HCT116 (cell line): Measurements from ENCODE around the gene SETX. TPM values are rescaled to one million over a fixed set of nuclear protein-coding genes. Genes with fewer than 3 reads are reported as not detected.

Source experiments
- ATAC-seq: fragments of 200-7000 bp; cut with Tn5 transposase; 2 replicates; pipeline ENCODE4 v1.9.1; 2020; ENCODE audit warnings: mild to moderate bottlenecking, moderate library complexity
- BruUV-seq: library from RNA; stranded (reverse); fragments of 400-500 nt; replicated peaks from 2 replicates; lab custom pipeline; 2021; lab: Mats Ljungman, UMichigan
- CTCF ChIA-PET: fragments of 300-600 bp; sonication (Branson Sonifier 250); formaldehyde crosslinking; loops from one replicate; lab custom pipeline; 2021; ENCODE audit warnings: antibody characterized with exemption; lab: Charles Lee
- POLR2A ChIA-PET: fragments of 300-600, 350-600 bp; sonication (Branson Sonifier 250); formaldehyde crosslinking; loops from one replicate; lab custom pipeline; 2021; ENCODE audit warnings: antibody characterized with exemption; lab: Charles Lee
- RAD21 ChIA-PET, 2 experiments: fragments of 300-600 bp; sonication (Branson Sonifier 250); formaldehyde crosslinking; loops; one replicate each; lab custom pipeline; 2023; ENCODE audit warnings: low total read pairs in 2 of 2; ENCODE audit not compliant: uncharacterized antibody in 2 of 2, unreplicated experiment in 2 of 2, low non-redundant PET in 1 of 2; lab: Charles Lee
- DNase-seq: peaks from one replicate; pipeline ENCODE4 v3.0.0-alpha.2; 2010; ENCODE audit warnings: low read depth, low spot score
- H2AFZ ChIP-seq: fragments of 200-600 bp; shearing (Covaris generic), sonication (generic); 2 replicates; pipeline ENCODE4 v1.6.1; 2017; ENCODE audit warnings: low read depth, mixed run types, mixed read lengths, antibody characterized with exemption, low read length; ENCODE audit not compliant: poor library complexity, severe bottlenecking
- H3K27ac ChIP-seq: 2 replicates; pipeline ENCODE4 v1.5.1; 2012; ENCODE audit warnings: low read depth, low read length
- H3K27me3 ChIP-seq: fragments of 200-600 bp; sonication (generic); 2 replicates; pipeline ENCODE4 v1.6.1; 2016; ENCODE audit warnings: mixed run types, low read length, mixed read lengths; ENCODE audit not compliant: insufficient read depth
- H3K36me3 ChIP-seq, 2 experiments: fragments of 200-500 bp in 1 of 2; fragments of 200-600 bp in 1 of 2; sonication (Bioruptor generic) in 1 of 2; sonication (generic) in 1 of 2; 2 replicates each; pipeline versions ENCODE4 v1.5.1 to v1.6.1; 2014 to 2016; ENCODE audit warnings: low read length in 2 of 2, inconsistent platforms in 1 of 2, mixed read lengths in 1 of 2, mixed run types in 1 of 2; ENCODE audit not compliant: insufficient read depth in 2 of 2, control insufficient read depth in 1 of 2
- H3K4me1 ChIP-seq, 2 experiments: fragments of 200-600 bp in 1 of 2; sonication (generic) in 1 of 2; 2 replicates each; pipeline versions ENCODE4 v1.5.1 to v1.6.1; 2012 to 2017; ENCODE audit warnings: low read length in 2 of 2, inconsistent platforms in 1 of 2, mild to moderate bottlenecking in 1 of 2, mixed read lengths in 1 of 2, mixed run types in 1 of 2, moderate library complexity in 1 of 2; ENCODE audit not compliant: insufficient read depth in 2 of 2, control insufficient read depth in 1 of 2
- H3K4me2 ChIP-seq: fragments of 200-600 bp; sonication (generic); 2 replicates; pipeline ENCODE4 v1.6.1; 2017; ENCODE audit warnings: mixed run types, low read length, mixed read lengths
- H3K4me3 ChIP-seq, 2 experiments: fragments of 200-600 bp in 1 of 2; sonication (generic) in 1 of 2; replicated peaks in 1 of 2; 2 replicates each; pipeline ENCODE4 v1.5.1; 2011 to 2016; ENCODE audit warnings: low read length in 2 of 2, control low read depth in 1 of 2, low read depth in 1 of 2, mild to moderate bottlenecking in 1 of 2, mixed read lengths in 1 of 2, mixed run types in 1 of 2
- H3K79me2 ChIP-seq: fragments of 200-600 bp; sonication (generic); 2 replicates; pipeline ENCODE4 v1.6.1; 2017; ENCODE audit warnings: mild to moderate bottlenecking, mixed run types, low read length, moderate library complexity, mixed read lengths; ENCODE audit not compliant: insufficient read depth
- H3K9ac ChIP-seq: fragments of 200-600 bp; sonication (generic); 2 replicates; pipeline ENCODE4 v1.6.1; 2016; ENCODE audit warnings: low read length, mixed read lengths
- H3K9me2 ChIP-seq: fragments of 200-600 bp; sonication (generic), shearing (Covaris generic); 2 replicates; pipeline ENCODE4 v1.6.1; 2017; ENCODE audit warnings: mixed run types, mild to moderate bottlenecking, moderate library complexity; ENCODE audit not compliant: insufficient read depth
- H3K9me3 ChIP-seq, 2 experiments: fragments of 200-500 bp in 1 of 2; fragments of 200-600 bp in 1 of 2; sonication (Bioruptor generic) in 1 of 2; sonication (generic) in 1 of 2; 2 replicates each; pipeline ENCODE4 v1.6.1; 2014 to 2017; ENCODE audit warnings: low read length in 2 of 2, mixed read lengths in 2 of 2, inconsistent platforms in 1 of 2, low read depth in 1 of 2, mild to moderate bottlenecking in 1 of 2, mixed run types in 1 of 2, moderate library complexity in 1 of 2; ENCODE audit not compliant: control insufficient read depth in 1 of 2, insufficient read depth in 1 of 2
- H4K20me1 ChIP-seq: fragments of 200-600 bp; sonication (generic), shearing (Covaris generic); 2 replicates; pipeline ENCODE4 v1.6.1; 2017; ENCODE audit warnings: mixed run types, mild to moderate bottlenecking, moderate library complexity; ENCODE audit not compliant: insufficient read depth
- CBX3 ChIP-seq: IDR thresholded peaks from 2 replicates; pipeline ENCODE4 v1.6.1; 2012; ENCODE audit warnings: low read depth
- CTCF ChIP-seq, 3 experiments: fragments of 200-600 bp in 1 of 3; sonication (generic) in 1 of 3; IDR thresholded peaks in 2 of 3; conservative IDR thresholded peaks in 1 of 3; 2 replicates each; pipeline ENCODE4 v1.5.1; 2012 to 2017; ENCODE audit warnings: low read depth in 2 of 3, low read length in 2 of 3, antibody characterized with exemption in 1 of 3, borderline replicate concordance in 1 of 3, control low read depth in 1 of 3, mild to moderate bottlenecking in 1 of 3, mixed read lengths in 1 of 3, mixed run types in 1 of 3, moderate library complexity in 1 of 3; ENCODE audit not compliant: insufficient read depth in 1 of 3
- POLR2A ChIP-seq: IDR thresholded peaks from 2 replicates; pipeline ENCODE4 v1.7.0; 2011; ENCODE audit warnings: borderline replicate concordance; ENCODE audit not compliant: insufficient read depth, insufficient read length; ENCODE audit errors: extremely low read depth
- SP1 ChIP-seq: IDR thresholded peaks from 2 replicates; pipeline ENCODE4 v1.6.1; 2012; ENCODE audit warnings: low read depth
- SRF ChIP-seq: IDR thresholded peaks from 2 replicates; pipeline ENCODE4 v1.6.1; 2012; ENCODE audit warnings: low read depth
- TCF7L2 ChIP-seq: IDR thresholded peaks from 2 replicates; pipeline ENCODE4 v1.7.0; 2011; ENCODE audit warnings: borderline replicate concordance, inconsistent platforms; ENCODE audit not compliant: insufficient read depth, insufficient read length; ENCODE audit errors: extremely low read depth
- ZFX ChIP-seq: fragments of 450-650 bp; IDR thresholded peaks from 2 replicates; pipeline ENCODE4 v1.6.1; 2017
- intact Hi-C: fragments of 100-400 bp; cut with micrococcal nuclease; formaldehyde crosslinking; loops from 2 replicates; pipeline ENCODE4 v1.10.0; 2022
- total RNA-seq: library from RNA; stranded (reverse); gene quantifications from one replicate; pipeline ENCODE4 v1.2.1, GENCODE V29; 2021; ENCODE audit not compliant: unreplicated experiment
- TF ChIP-seq, protein P1 (sequence below): IDR thresholded peaks from 2 replicates; pipeline ENCODE4 v1.6.1; 2012

The SETX gene
- total RNA-seq, 1 experiment from 2014 or later = 38.5 TPM

DNA sequence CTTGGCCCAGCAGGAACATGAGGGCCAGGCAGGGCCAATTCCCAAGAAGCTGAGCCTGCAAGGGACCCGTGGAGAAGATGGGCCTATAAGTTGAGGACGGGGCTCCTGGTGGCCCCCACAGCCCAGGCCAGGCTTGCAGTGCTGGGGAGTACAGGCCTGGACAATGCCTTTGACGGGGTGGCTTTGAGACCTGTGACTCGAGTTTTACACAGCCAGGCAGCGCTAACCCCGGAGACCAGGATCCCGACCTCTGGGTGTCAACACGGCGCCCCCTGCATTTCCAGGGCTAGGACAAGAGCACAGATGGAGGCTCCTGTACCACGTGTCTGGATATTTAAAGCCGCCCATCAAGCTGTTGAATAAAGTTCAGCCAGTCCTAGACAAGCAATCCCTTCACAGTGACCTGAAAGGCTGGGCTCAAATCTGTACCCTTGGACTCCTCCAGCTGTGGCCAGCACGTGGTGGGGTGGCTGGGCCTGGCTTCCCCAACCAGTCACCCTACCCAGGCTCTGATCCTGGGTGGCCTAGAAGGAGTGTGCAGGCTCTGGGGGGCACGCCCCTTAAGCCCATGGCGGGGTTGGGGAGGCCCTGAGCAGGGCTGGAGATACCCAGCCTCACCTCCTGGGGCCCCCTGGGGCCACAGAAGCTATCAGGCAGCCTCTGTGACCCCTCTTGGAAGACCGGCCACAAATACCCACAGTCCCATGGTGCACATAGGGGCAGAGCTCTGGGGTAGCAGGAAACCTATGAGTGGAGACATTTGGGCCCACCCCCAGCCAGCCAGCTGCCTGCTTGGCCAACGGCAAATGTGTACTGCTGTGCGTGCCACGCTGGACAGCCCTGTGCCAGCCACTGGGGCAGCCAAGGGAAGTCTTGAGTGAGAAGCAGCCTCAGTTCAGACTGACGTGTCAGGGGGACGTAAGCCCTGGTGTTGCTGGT lies 104.2 kb downstream of the SETX start:
- no peak for ATAC-seq
- Histone ChIP-seq H3K4me1 (peaks cover 0 to 3% of the 10 kb centered on the region in 2 experiments; a peak in 1 of 4 replicates), H3K9me3 (peaks cover 5 to 15% of the 10 kb centered on the region in 2 experiments; a peak in 2 of 4 replicates), H3K27me3 (no peaks in the 10 kb centered on the region), H3K4me3 (no peak overlapping the region), H3K36me3 (no peaks in the 10 kb centered on the region), H3K27ac (no peak overlapping the region), H3K79me2 (no peaks in the 10 kb centered on the region), H2AFZ (no peak overlapping the region), H4K20me1 (no peaks in the 10 kb centered on the region), H3K4me2 (no peak overlapping the region), H3K9ac (no peak overlapping the region), H3K9me2 (no peaks in the 10 kb centered on the region)
- TF ChIP-seq SRF (no peak), SP1 (no peak), ZFX (no peak), CBX3 (no peak)
- intact Hi-C loops = no loop called here
- BruUV-seq = no TSS peak
- RAD21 ChIA-PET = no interaction called here
- CTCF ChIA-PET = no interaction called here
- POLR2A ChIA-PET = no interaction called here
- DNase-seq = no peak

GRCh38 chr9:132249690-132250089 lies 105.1 kb downstream of the SETX start:
- Histone ChIP-seq H3K4me1 (peaks cover 0 to 3% of the 10 kb centered on the region in 2 experiments; a peak in 1 of 4 replicates), H3K4me3 (no peak overlapping the region), H2AFZ (no peak overlapping the region), H3K27ac (no peak overlapping the region), H3K79me2 (no peaks in the 10 kb centered on the region), H3K9me2 (no peaks in the 10 kb centered on the region), H3K4me2 (no peak overlapping the region), H3K27me3 (no peaks in the 10 kb centered on the region), H3K36me3 (no peaks in the 10 kb centered on the region), H3K9ac (no peak overlapping the region), H3K9me3 (peaks cover 5 to 15% of the 10 kb centered on the region in 2 experiments; a peak in 2 of 4 replicates), H4K20me1 (no peaks in the 10 kb centered on the region)
- DNase-seq (no peak), ATAC-seq (no peak)
- no TSS peak for BruUV-seq
- ChIA-PET RAD21 (no interaction called here), CTCF (no interaction called here), POLR2A (no interaction called here)
- TF ChIP-seq POLR2A (no peak), TCF7L2 (no peak), CTCF (IDR thresholded peaks at IDR 0.05 in 2 of 3, conservative IDR thresholded peaks at IDR 0.05 in 1 of 3; ENCODE audit: borderline replicate concordance in 1 of 3, insufficient read depth in 1 of 3, low read depth in 2 of 3, low read length in 2 of 3) (no peak)
- TF ChIP-seq, protein P1, sequence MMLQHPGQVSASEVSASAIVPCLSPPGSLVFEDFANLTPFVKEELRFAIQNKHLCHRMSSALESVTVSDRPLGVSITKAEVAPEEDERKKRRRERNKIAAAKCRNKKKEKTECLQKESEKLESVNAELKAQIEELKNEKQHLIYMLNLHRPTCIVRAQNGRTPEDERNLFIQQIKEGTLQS = no peak
- intact Hi-C loops = no loop called here
